ENCODE measurements around the gene ZNF573. TPM values are rescaled to one million over a fixed set of nuclear protein-coding genes. Genes with fewer than 3 reads are reported as not detected.

The ZNF573 gene
- total and polyA plus RNA-seq, 2 of the 13 experiments (the other 11 are each of a cell fraction or from before 2014, with no cell fraction given), result 3.1 to 9.3 TPM

- TF ChIP-seq ZNF331 (CRISPR knock-in tag; IDR thresholded peaks at IDR 0.05), result 0 out of 2 replicates have a peak, but pooled peaks have one; percentile 66
- no peak for TF ChIP-seq HNRNPH1 (optimal IDR thresholded peaks at IDR 0.05; ENCODE audit: low read depth, low read length)
- TF ChIP-seq AHDC1 (CRISPR knock-in tag; IDR thresholded peaks at IDR 0.05; ENCODE audit: borderline replicate concordance), result no peak; the same call in 1 of the 2 replicates
- TF ChIP-seq ZGPAT (CRISPR knock-in tag; IDR thresholded peaks at IDR 0.05), result peak; percentile 82; the same call in 1 of the 2 replicates
- TF ChIP-seq MED13 (CRISPR knock-in tag; IDR thresholded peaks at IDR 0.05), result no peak
- no peak for TF ChIP-seq HIC2 (CRISPR knock-in tag; IDR thresholded peaks at IDR 0.05; ENCODE audit: low read depth)
- TF ChIP-seq TRIM24 (CRISPR knock-in tag; IDR thresholded peaks at IDR 0.05), result no peak
- TF ChIP-seq, protein P1, sequence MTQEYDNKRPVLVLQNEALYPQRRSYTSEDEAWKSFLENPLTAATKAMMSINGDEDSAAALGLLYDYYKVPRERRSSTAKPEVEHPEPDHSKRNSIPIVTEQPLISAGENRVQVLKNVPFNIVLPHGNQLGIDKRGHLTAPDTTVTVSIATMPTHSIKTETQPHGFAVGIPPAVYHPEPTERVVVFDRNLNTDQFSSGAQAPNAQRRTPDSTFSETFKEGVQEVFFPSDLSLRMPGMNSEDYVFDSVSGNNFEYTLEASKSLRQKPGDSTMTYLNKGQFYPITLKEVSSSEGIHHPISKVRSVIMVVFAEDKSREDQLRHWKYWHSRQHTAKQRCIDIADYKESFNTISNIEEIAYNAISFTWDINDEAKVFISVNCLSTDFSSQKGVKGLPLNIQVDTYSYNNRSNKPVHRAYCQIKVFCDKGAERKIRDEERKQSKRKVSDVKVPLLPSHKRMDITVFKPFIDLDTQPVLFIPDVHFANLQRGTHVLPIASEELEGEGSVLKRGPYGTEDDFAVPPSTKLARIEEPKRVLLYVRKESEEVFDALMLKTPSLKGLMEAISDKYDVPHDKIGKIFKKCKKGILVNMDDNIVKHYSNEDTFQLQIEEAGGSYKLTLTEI (CRISPR knock-in tag; conservative IDR thresholded peaks at IDR 0.05), result no peak
- peak; percentile 49; the same call in 1 of the 2 replicates for TF ChIP-seq FOXC1 (CRISPR knock-in tag; IDR thresholded peaks at IDR 0.05; ENCODE audit: borderline replicate concordance)
- peak; percentile 71 for TF ChIP-seq ZNF501 (CRISPR knock-in tag; IDR thresholded peaks at IDR 0.05)
- TF ChIP-seq, protein P2, sequence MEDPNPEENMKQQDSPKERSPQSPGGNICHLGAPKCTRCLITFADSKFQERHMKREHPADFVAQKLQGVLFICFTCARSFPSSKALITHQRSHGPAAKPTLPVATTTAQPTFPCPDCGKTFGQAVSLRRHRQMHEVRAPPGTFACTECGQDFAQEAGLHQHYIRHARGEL (CRISPR knock-in tag; IDR thresholded peaks at IDR 0.05), result no peak
- peak; percentile 27; the same call in 1 of the 2 replicates for TF ChIP-seq SOX5 (CRISPR knock-in tag; IDR thresholded peaks at IDR 0.05; ENCODE audit: borderline replicate concordance)
- TF ChIP-seq KLF11 (CRISPR knock-in tag; IDR thresholded peaks at IDR 0.05), result no peak
- no peak for TF ChIP-seq MEIS2 (CRISPR knock-in tag; IDR thresholded peaks at IDR 0.05)
- TF ChIP-seq NAIF1 (CRISPR knock-in tag; IDR thresholded peaks at IDR 0.05; ENCODE audit: borderline replicate concordance), result peak; percentile 89
- TF ChIP-seq FOXM1 (CRISPR knock-in tag; IDR thresholded peaks at IDR 0.05), result no peak
- TF ChIP-seq, protein P3, sequence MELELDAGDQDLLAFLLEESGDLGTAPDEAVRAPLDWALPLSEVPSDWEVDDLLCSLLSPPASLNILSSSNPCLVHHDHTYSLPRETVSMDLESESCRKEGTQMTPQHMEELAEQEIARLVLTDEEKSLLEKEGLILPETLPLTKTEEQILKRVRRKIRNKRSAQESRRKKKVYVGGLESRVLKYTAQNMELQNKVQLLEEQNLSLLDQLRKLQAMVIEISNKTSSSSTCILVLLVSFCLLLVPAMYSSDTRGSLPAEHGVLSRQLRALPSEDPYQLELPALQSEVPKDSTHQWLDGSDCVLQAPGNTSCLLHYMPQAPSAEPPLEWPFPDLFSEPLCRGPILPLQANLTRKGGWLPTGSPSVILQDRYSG (CRISPR knock-in tag; IDR thresholded peaks at IDR 0.05), result no peak
- peak; percentile 61; the same call in 1 of the 2 replicates for TF ChIP-seq ETV5 (CRISPR knock-in tag; IDR thresholded peaks at IDR 0.05; ENCODE audit: borderline replicate concordance)
These were observed 87.4 kb downstream of the ZNF573 start (continued) for GRCh38 chr19:37691881-37692504.

All from HepG2 (cell line).